ENCODE data around the gene IL16.

GRCh38 chr15:81314378-81314777 lies 117.7 kb downstream of the IL16 start:
- TF ChIP-seq CTCF (conservative IDR thresholded peaks at IDR 0.05 in 1 of 2, IDR thresholded peaks at IDR 0.05 in 1 of 2; ENCODE audit: extremely low read depth in 1 of 2, insufficient read depth in 1 of 2, low read depth in 1 of 2, low read length in 2 of 2): no peak
- no peak for TF ChIP-seq EZH2 (IDR thresholded peaks at IDR 0.05; ENCODE audit: borderline replicate concordance, low read length)

Measured in mammary epithelial cell (primary cell).